Trophoblast cell (in vitro differentiated cells and primary cell): ENCODE data around the gene ATF3.
"Not testable (repeated sequence)": the region's sequence is repeated elsewhere in the genome, so short reads cannot be mapped to it uniquely, and the experiment has no call there.

Source experiments
- DNase-seq, 2 donors: peaks; one replicate each; pipeline ENCODE4 v3.0.0-alpha.2; 2016
- H2AFZ ChIP-seq: 2 replicates; pipeline ENCODE4 v1.6.1; 2013; ENCODE audit warnings: low read length, moderate library complexity, mild to moderate bottlenecking; ENCODE audit not compliant: insufficient read depth, poor library complexity
- H2AK5ac ChIP-seq: 2 replicates; pipeline ENCODE4 v1.6.1; 2013; ENCODE audit warnings: mild to moderate bottlenecking, low read length
- H2BK120ac ChIP-seq: 2 replicates; pipeline ENCODE4 v1.6.1; 2013; ENCODE audit warnings: low read length, mild to moderate bottlenecking, moderate library complexity; ENCODE audit not compliant: insufficient read depth, poor library complexity
- H2BK12ac ChIP-seq: 2 replicates; pipeline ENCODE4 v1.6.1; 2013; ENCODE audit warnings: mild to moderate bottlenecking, low read length, moderate library complexity
- H2BK5ac ChIP-seq: 2 replicates; pipeline ENCODE4 v1.6.1; 2013; ENCODE audit warnings: low read length, low read depth, moderate library complexity, mild to moderate bottlenecking; ENCODE audit not compliant: poor library complexity
- H3K14ac ChIP-seq: 2 replicates; pipeline ENCODE4 v1.6.1; 2013; ENCODE audit warnings: mild to moderate bottlenecking, low read length
- H3K18ac ChIP-seq: 2 replicates; pipeline ENCODE4 v1.6.1; 2013; ENCODE audit warnings: mild to moderate bottlenecking, low read length
- H3K23ac ChIP-seq: 2 replicates; pipeline ENCODE4 v1.6.1; 2013; ENCODE audit warnings: low read length
- H3K27ac ChIP-seq: 2 replicates; pipeline ENCODE4 v1.5.1; 2013; ENCODE audit warnings: low read depth, mild to moderate bottlenecking, inconsistent platforms, low read length, moderate library complexity
- H3K27me3 ChIP-seq: 2 replicates; pipeline ENCODE4 v1.6.1; 2013; ENCODE audit warnings: inconsistent platforms, mild to moderate bottlenecking, low read length, moderate library complexity; ENCODE audit not compliant: insufficient read depth
- H3K36me3 ChIP-seq, 2 experiments: 1 replicate in 1 of 2; 2 replicates in 1 of 2; pipeline ENCODE4 v1.6.1; 2013; ENCODE audit warnings: low read length in 2 of 2, mild to moderate bottlenecking in 2 of 2, moderate library complexity in 1 of 2; ENCODE audit not compliant: insufficient read depth in 2 of 2, control insufficient read depth in 1 of 2
- H3K4ac ChIP-seq: 2 replicates; pipeline ENCODE4 v1.6.1; 2013; ENCODE audit warnings: low read depth, mild to moderate bottlenecking, low read length, moderate library complexity
- H3K4me1 ChIP-seq, 2 experiments: 1 replicate in 1 of 2; 2 replicates in 1 of 2; pipeline ENCODE4 v1.6.1; 2013; ENCODE audit warnings: low read length in 2 of 2, mild to moderate bottlenecking in 2 of 2, moderate library complexity in 1 of 2; ENCODE audit not compliant: insufficient read depth in 2 of 2, control insufficient read depth in 1 of 2
- H3K4me2 ChIP-seq: 2 replicates; pipeline ENCODE4 v1.6.1; 2013; ENCODE audit warnings: inconsistent platforms, mild to moderate bottlenecking, low read length, moderate library complexity
- H3K4me3 ChIP-seq: 2 replicates; pipeline ENCODE4 v1.5.1; 2013; ENCODE audit warnings: mild to moderate bottlenecking, low read depth, low read length, inconsistent platforms
- H3K79me1 ChIP-seq: one replicate; pipeline ENCODE4 v1.6.1; 2013; ENCODE audit warnings: low read length
- H3K79me2 ChIP-seq: 2 replicates; pipeline ENCODE4 v1.6.1; 2013; ENCODE audit warnings: low read length, mild to moderate bottlenecking; ENCODE audit not compliant: control insufficient read depth, insufficient read depth, poor library complexity
- H3K9ac ChIP-seq: 2 replicates; pipeline ENCODE4 v1.6.1; 2013; ENCODE audit warnings: mild to moderate bottlenecking, low read length
- H3K9me3 ChIP-seq: 2 replicates; pipeline ENCODE4 v1.6.1; 2013; ENCODE audit warnings: low read depth, mild to moderate bottlenecking, control low read depth, inconsistent platforms, low read length; ENCODE audit not compliant: insufficient read depth
- H4K12ac ChIP-seq: 2 replicates; pipeline ENCODE4 v1.6.1; 2013; ENCODE audit warnings: low read depth, mild to moderate bottlenecking, low read length, moderate library complexity
- H4K8ac ChIP-seq: 2 replicates; pipeline ENCODE4 v1.6.1; 2013; ENCODE audit warnings: low read depth, mild to moderate bottlenecking, low read length, moderate library complexity
- H4K91ac ChIP-seq: one replicate; pipeline ENCODE4 v1.6.1; 2013; ENCODE audit warnings: low read depth, mild to moderate bottlenecking, low read length, moderate library complexity
- WGBS: extraction: QIAGEN DNeasy Blood & Tissue Kit; methylation state at CpG from one replicate; pipeline ENCODE4 v1.1.7; 2013; ENCODE audit warnings: missing lambda C conversion rate; ENCODE audit not compliant: insufficient read length, insufficient coverage; ENCODE audit errors: extremely low coverage; 5-methylcytosine and 5-hydroxymethylcytosine counted together

Gene ATF3

DNA sequence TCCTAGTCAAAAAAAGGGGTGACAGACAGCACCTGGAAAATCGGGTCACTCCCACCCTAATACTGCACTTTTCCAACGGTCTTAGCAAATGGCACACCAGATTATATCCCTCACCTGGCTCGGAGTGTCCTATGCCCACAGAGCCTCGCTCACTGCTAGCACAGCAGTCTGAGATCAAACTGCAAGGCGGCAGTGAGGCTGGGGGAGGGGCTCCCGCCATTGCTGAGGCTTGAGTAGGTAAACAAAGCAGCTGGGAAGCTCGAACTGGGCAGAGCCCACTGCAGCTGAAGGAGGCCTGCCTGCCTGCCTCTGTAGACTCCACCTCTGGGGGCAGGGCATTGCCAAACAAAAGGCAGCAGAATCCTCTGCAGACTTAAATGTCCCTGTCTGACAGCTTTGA is 49.7 kb downstream of the ATF3 start:
- H3K79me2 ChIP-seq, H3K27ac ChIP-seq, H3K79me1 ChIP-seq, H3K14ac ChIP-seq, H2BK12ac ChIP-seq, H3K36me3 ChIP-seq, H4K12ac ChIP-seq, H3K18ac ChIP-seq, H3K4ac ChIP-seq, H3K27me3 ChIP-seq, H4K91ac ChIP-seq, H4K8ac ChIP-seq, H3K9ac ChIP-seq, DNase-seq, H3K4me1 ChIP-seq, H2BK120ac ChIP-seq, H2AK5ac ChIP-seq, H3K4me2 ChIP-seq, H3K9me3 ChIP-seq, H2BK5ac ChIP-seq, H2AFZ ChIP-seq, H3K23ac ChIP-seq, H3K4me3 ChIP-seq: not testable (repeated sequence)
- WGBS: no CpG with 5 or more reads among the region's 7 CpGs

DNA sequence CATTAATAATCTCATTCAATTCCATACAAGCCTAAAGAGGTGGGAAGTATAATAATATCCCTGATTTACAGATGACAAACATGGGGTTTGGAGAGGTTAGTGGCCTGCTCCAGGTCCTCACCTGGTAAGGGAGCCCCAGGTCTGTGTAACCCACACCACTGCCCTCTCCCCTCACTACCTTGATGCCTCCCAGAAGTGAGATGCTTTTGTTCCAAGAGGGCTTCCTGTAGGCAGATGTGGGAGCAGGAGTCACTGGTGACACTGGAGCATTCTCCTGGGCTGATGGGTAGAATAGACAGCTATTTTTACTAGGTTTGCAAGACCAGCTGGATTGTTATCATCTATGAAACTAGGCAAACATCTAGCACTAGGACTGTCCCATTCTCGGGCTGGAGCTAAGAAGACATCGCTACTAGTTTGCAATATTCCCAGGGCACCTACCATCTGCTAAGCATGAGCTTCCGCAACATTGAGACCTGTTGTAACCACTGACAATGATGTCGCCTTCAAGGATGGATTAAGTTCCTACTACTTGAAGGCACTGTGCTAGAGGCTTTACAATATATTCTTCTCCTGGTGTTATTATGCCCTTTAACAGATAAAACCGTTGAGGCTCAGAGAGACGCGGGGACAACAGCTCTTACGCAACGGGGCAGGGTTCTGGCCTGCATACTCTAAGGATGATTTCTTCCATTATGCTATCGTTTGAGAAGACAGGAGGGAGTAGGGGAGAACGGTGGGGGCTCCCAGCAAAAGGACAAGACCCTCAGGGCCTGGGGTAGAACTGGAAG is 56.0 kb downstream of the ATF3 start:
- H2BK120ac ChIP-seq: no peak overlapping the region
- no peak overlapping the region for H3K23ac ChIP-seq
- no peak overlapping the region for H2AK5ac ChIP-seq
- H3K9ac ChIP-seq: no peak overlapping the region
- no peaks in the 10 kb centered on the region for H3K36me3 ChIP-seq
- peaks cover 7 to 8% of the 10 kb centered on the region in 2 experiments for H3K4me1 ChIP-seq
- DNase-seq: no peak
- H4K8ac ChIP-seq: no peak overlapping the region
- H3K27ac ChIP-seq: no peak overlapping the region
- H3K18ac ChIP-seq: no peak overlapping the region
- H3K4ac ChIP-seq: no peak overlapping the region
- H4K12ac ChIP-seq: no peak overlapping the region
- H3K4me2 ChIP-seq: no peak overlapping the region
- H2AFZ ChIP-seq: no peak overlapping the region
- H3K4me3 ChIP-seq: no peak overlapping the region
- no peaks in the 10 kb centered on the region for H3K9me3 ChIP-seq
- WGBS: no CpG with 5 or more reads among the region's 11 CpGs
- no peaks in the 10 kb centered on the region for H3K27me3 ChIP-seq
- H3K14ac ChIP-seq: no peak overlapping the region
- H2BK5ac ChIP-seq: no peak overlapping the region
- H3K79me2 ChIP-seq: peaks cover 2% of the 10 kb centered on the region
- no peak overlapping the region for H2BK12ac ChIP-seq
- H3K79me1 ChIP-seq: peaks cover 4% of the 10 kb centered on the region
- H4K91ac ChIP-seq: no peak overlapping the region

DNA sequence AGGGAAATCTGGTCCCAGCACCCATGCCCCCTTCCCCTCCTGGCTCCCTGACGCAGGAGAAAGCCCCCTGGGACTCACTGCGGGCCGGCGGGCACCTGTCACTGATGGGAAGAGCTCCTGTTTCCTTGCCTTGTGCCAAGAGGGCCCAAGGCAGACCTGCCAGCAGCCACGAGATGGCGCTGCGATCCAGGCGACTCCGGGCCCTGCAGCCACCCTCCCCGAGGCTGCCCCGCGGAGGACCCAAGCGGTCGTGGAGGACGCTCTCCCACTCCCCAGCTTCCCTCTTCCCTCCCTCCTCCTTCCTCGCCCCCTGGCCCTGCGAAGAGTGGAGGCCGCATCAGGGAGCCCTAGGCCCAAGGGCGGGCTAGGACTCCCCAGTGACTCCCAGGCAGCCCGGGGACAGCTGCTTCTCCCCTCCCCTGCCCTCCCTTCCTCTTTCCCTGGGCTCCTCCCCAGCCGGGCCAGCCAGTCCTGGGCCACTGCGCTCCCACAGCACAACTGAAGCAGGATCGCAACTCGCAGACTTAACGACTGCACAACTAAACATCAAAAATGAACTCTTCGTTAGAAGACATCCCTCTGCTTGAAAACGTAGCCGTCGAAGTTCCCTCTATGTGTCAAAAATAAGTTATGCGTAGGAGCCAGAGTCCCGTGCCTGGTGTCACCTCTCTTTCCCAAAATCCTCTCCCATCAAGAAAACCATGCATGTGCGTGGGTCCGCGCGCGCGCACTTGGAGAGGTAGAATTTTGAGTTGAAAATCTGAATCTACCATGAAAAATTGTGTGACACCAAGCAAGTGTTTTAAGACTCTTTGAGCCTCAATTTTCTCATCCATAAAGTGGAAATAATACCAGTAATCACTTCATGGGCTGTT is 56.9 kb downstream of the ATF3 start:
- H3K9ac ChIP-seq: peak overlapping the region; percentile 61
- no peak overlapping the region for H2BK12ac ChIP-seq
- H4K12ac ChIP-seq: peak overlapping the region; percentile 78
- H3K27me3 ChIP-seq: no peaks in the 10 kb centered on the region
- peak overlapping the region; percentile 97 for H3K4me2 ChIP-seq
- H2AFZ ChIP-seq: peak overlapping the region; percentile 68
- no peak overlapping the region for H3K23ac ChIP-seq
- peaks cover 2% of the 10 kb centered on the region for H3K79me2 ChIP-seq
- peak overlapping the region; percentile 77 for H2BK5ac ChIP-seq
- no peak overlapping the region for H3K27ac ChIP-seq
- peak overlapping the region; percentile 87 for H2BK120ac ChIP-seq
- peak overlapping the region; percentile 80 for H3K14ac ChIP-seq
- H3K36me3 ChIP-seq: no peaks in the 10 kb centered on the region
- peak overlapping the region; percentile 64 for H4K91ac ChIP-seq
- H3K4me1 ChIP-seq: peaks cover 7 to 8% of the 10 kb centered on the region in 2 experiments
- H3K18ac ChIP-seq: peak overlapping the region; percentile 81
- peak overlapping the region; percentile 33 for H3K4ac ChIP-seq
- H3K9me3 ChIP-seq: no peaks in the 10 kb centered on the region
- peaks cover 4% of the 10 kb centered on the region for H3K79me1 ChIP-seq
- peak; percentile 78 to 91 for DNase-seq
- H3K4me3 ChIP-seq: peak overlapping the region; percentile 81
- H4K8ac ChIP-seq: peak overlapping the region; percentile 85
- no peak overlapping the region for H2AK5ac ChIP-seq
- no CpG with 5 or more reads among the region's 37 CpGs for WGBS

DNA sequence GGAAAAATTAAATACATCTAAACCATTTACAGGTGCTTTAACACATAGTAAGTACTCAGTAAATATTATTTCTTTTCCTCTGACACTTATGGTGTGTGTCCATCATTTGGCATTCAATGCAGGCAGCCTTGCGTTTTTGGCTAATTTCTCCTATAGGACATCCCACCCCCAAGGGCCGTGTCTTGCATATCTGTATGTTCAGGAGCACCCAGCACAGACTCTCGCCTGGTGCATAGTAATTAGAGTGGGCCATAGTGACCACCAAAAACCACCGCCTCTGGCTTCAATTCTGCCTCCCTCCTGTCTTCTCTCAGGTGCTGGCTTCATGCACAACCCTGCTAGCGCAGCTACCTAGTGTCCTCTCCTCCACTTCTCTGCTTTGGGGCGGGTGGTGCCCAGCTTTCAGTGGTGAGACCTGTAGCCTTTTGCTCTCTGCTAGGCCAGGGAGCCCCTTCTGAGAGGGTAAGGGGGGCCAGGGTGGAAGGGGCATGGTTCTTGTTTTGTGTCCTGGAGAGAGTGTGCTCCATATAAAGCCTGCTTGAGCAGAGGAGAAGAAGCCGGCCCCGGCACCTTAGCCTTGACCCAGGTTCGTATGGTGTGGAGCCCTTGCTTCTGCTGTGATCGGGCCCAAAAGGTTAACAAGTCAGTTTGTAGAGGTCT is 57.7 kb downstream of the ATF3 start:
- no peak for DNase-seq
- Histone ChIP-seq H3K9me3 (no peaks in the 10 kb centered on the region), H4K12ac (no peak overlapping the region), H3K4me3 (no peak overlapping the region), H3K4me2 (no peak overlapping the region), H3K23ac (no peak overlapping the region), H3K14ac (no peak overlapping the region), H3K4ac (no peak overlapping the region), H3K4me1 (peaks cover 7 to 10% of the 10 kb centered on the region in 2 experiments), H2AK5ac (peak overlapping the region; percentile 26), H3K27me3 (no peaks in the 10 kb centered on the region), H3K79me1 (peaks cover 6% of the 10 kb centered on the region), H2AFZ (no peak overlapping the region), H3K18ac (no peak overlapping the region), H4K91ac (no peak overlapping the region), H3K9ac (no peak overlapping the region), H3K36me3 (no peaks in the 10 kb centered on the region), H4K8ac (no peak overlapping the region), H3K79me2 (peaks cover 2% of the 10 kb centered on the region), H2BK120ac (no peak overlapping the region), H2BK12ac (peak overlapping the region; percentile 70), H3K27ac (no peak overlapping the region), H2BK5ac (no peak overlapping the region)
- no CpG with 5 or more reads among the region's 10 CpGs for WGBS
